GM12878 (cell line): Measurements from ENCODE around the gene TMEM256. TPM values are rescaled to one million over a fixed set of nuclear protein-coding genes. Genes with fewer than 3 reads are reported as not detected.

ENCODE experiments used
- BACH1 ChIP-seq: fragments of 450-650 bp; IDR thresholded peaks from 2 replicates; pipeline ENCODE4 v1.6.1; 2017; ENCODE audit warnings: mild to moderate bottlenecking, borderline replicate concordance
- CREB1 ChIP-seq: IDR thresholded peaks from 2 replicates; pipeline ENCODE4 v1.6.1; 2012; ENCODE audit warnings: low read depth, mild to moderate bottlenecking, inconsistent platforms
- DPF2 ChIP-seq: fragments of 450-650 bp; IDR thresholded peaks from 2 replicates; pipeline ENCODE4 v1.6.1; 2017; ENCODE audit warnings: mild to moderate bottlenecking
- ESRRA ChIP-seq: IDR thresholded peaks from 2 replicates; pipeline ENCODE4 v1.6.1; 2012; ENCODE audit warnings: mild to moderate bottlenecking, low read length, improper control_type of control experiment
- EZH2 ChIP-seq: IDR thresholded peaks from 2 replicates; pipeline ENCODE4 v1.6.1; 2012; ENCODE audit warnings: low read depth, mild to moderate bottlenecking, control low read depth, inconsistent platforms, low read length, borderline replicate concordance; ENCODE audit not compliant: control insufficient read depth
- IRF3 ChIP-seq: fragments of 450-650 bp; IDR thresholded peaks from 2 replicates; pipeline ENCODE4 v1.6.1; 2014; ENCODE audit warnings: mild to moderate bottlenecking
- JUNB ChIP-seq: IDR thresholded peaks from 2 replicates; pipeline ENCODE4 v1.6.1; 2016; ENCODE audit warnings: antibody characterized with exemption, mild to moderate bottlenecking
- LARP7 ChIP-seq: fragments of 450-650 bp; IDR thresholded peaks from 2 replicates; pipeline ENCODE4 v1.6.1; 2017; ENCODE audit warnings: mild to moderate bottlenecking
- MTA2 ChIP-seq: fragments of 450-650 bp; IDR thresholded peaks from 2 replicates; pipeline ENCODE4 v1.6.1; 2016; ENCODE audit warnings: low read depth, mild to moderate bottlenecking, moderate library complexity
- MYC ChIP-seq: IDR thresholded peaks from 2 replicates; pipeline ENCODE4 v1.6.1; 2011; ENCODE audit warnings: mild to moderate bottlenecking, low read length, moderate library complexity, inconsistent platforms; ENCODE audit not compliant: insufficient read depth, insufficient replicate concordance, insufficient read length, severe bottlenecking
- NFIC ChIP-seq: IDR thresholded peaks from 2 replicates; pipeline ENCODE4 v1.6.1; 2012; ENCODE audit warnings: low read depth, mild to moderate bottlenecking, inconsistent platforms, low read length, moderate library complexity
- NRF1 ChIP-seq: conservative IDR thresholded peaks from 2 replicates; pipeline ENCODE4 v1.6.1; 2011; ENCODE audit warnings: mild to moderate bottlenecking, low read depth, low read length, improper control_type of control experiment
- PAX5 ChIP-seq: IDR thresholded peaks from 2 replicates; pipeline ENCODE4 v1.6.1; 2011; ENCODE audit warnings: low read depth, low read length, borderline replicate concordance
- PBX3 ChIP-seq: IDR thresholded peaks from 2 replicates; pipeline ENCODE4 v1.6.1; 2011; ENCODE audit warnings: mild to moderate bottlenecking, low read depth, low read length, moderate library complexity; ENCODE audit not compliant: insufficient replicate concordance
- PML ChIP-seq: IDR thresholded peaks from 2 replicates; pipeline ENCODE4 v1.6.1; 2012; ENCODE audit warnings: low read length, inconsistent platforms
- RAD21 ChIP-seq: IDR thresholded peaks from 2 replicates; pipeline ENCODE4 v1.6.1; 2011; ENCODE audit warnings: mild to moderate bottlenecking, low read depth, low read length, moderate library complexity; ENCODE audit not compliant: insufficient read depth
- RCOR1 ChIP-seq: conservative IDR thresholded peaks from 2 replicates; pipeline ENCODE4 v1.6.1; 2012; ENCODE audit warnings: low read depth, low read length, improper control_type of control experiment
- SMAD5 ChIP-seq: IDR thresholded peaks from 2 replicates; pipeline ENCODE4 v1.6.1; 2016; ENCODE audit warnings: antibody characterized with exemption, low read depth
- SMC3 ChIP-seq: IDR thresholded peaks from 2 replicates; pipeline ENCODE4 v1.6.1; 2011; ENCODE audit warnings: low read length, improper control_type of control experiment, borderline replicate concordance
- SREBF2 ChIP-seq: IDR thresholded peaks from 2 replicates; pipeline ENCODE4 v1.6.1; 2012; ENCODE audit warnings: mild to moderate bottlenecking, low read length
- SUZ12 ChIP-seq: fragments of 200-600 bp; sonication (generic); IDR thresholded peaks from one replicate; pipeline ENCODE4 v1.6.1; 2018; ENCODE audit warnings: antibody characterized with exemption, mild to moderate bottlenecking; ENCODE audit not compliant: unreplicated experiment
- ZNF687 ChIP-seq: fragments of 450-650 bp; IDR thresholded peaks from 2 replicates; pipeline ENCODE4 v1.6.1; 2017; ENCODE audit warnings: mild to moderate bottlenecking, moderate library complexity
- ZSCAN29 ChIP-seq: fragments of 450-650 bp; IDR thresholded peaks from 2 replicates; pipeline ENCODE4 v1.6.1; 2017; ENCODE audit warnings: mild to moderate bottlenecking, moderate library complexity
- polyA plus RNA-seq, 11 experiments: library from polyadenylated mRNA; depleted of rRNA in 4 of 11; unstranded in 6 of 11; stranded (reverse) in 5 of 11; fragments of >200 nt; fragmentation: Nextera tagmentation in 4 of 11; fragmentation: Illumina TruSeq in 1 of 11; extraction: Ambion mirVana in 4 of 11; extraction: Trizol in 1 of 11; gene quantifications; 1 replicate in 1 of 11; 2 replicates in 10 of 11; pipeline versions ENCODE4 v1.2.1 to v1.2.3, GENCODE V29; 2011 to 2016; ENCODE audit warnings: inconsistent platforms in 2 of 11, missing spikeins in 2 of 11, low read depth in 1 of 11
- total RNA-seq, 4 experiments: library from RNA; depleted of rRNA in 3 of 4; stranded (reverse); fragments of >200 nt in 3 of 4; fragmentation: Illumina TruSeq in 1 of 4; extraction: Trizol in 1 of 4; gene quantifications; 2 replicates each; pipeline versions ENCODE4 v1.2.1 to v1.2.3, GENCODE V29; 2013 to 2021
- TF ChIP-seq, protein P1 (sequence below): fragments of 450-650 bp; IDR thresholded peaks from 2 replicates; pipeline ENCODE4 v1.6.1; 2017; ENCODE audit warnings: borderline replicate concordance

Gene TMEM256
- total and polyA plus RNA-seq, 10 of the 15 experiments (the other 5 are each of a cell fraction or from before 2014, with no cell fraction given) = 57.3 to 342 (median 95.7) TPM

DNA sequence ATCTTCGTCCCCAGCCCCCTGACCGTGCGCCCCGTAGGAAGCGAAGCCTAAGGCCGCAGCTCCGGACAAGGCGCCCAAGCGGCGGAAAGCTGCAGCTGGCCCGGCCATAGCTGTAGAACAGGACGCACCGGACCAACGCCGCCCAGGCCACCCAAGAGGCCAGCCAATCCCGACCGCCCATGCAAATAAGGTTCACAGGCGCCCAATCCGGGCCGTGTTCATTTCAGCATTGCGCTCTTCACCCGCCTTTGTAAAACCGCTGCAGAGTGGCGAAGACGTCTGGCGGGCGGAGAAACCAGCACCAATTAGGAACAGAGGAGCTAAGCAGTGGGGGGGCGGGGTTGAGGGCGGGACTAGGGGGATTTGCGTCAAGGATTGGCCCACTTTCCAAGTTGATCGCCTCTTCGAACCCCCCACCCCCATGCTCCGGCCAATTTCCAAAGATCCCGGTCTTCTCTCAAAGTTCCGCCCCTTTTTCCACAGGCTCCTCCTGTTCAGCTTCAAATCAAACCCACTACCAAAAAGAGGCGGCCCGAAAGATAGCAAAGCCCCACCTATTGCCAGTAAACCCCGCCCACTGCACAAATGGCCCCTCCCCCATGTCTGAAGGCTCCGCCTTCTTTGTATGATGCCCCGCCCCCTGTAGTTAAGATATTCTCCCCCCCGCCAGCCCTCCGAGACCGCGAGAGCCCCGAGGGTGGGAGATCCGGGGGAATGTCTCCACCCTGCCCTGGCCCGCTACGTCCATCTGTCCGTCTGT is at the start of gene TMEM256 (continued):
- TF ChIP-seq SMAD5 (peak; percentile 58; the same call in 1 of the 2 replicates), RCOR1 (no peak), SUZ12 (no peak), ZNF687 (peak; percentile 35; the same call in 1 of the 2 replicates), SREBF2 (peak; percentile 86), NRF1 (no peak), LARP7 (0 out of 2 replicates have a peak, but pooled peaks have one; percentile 47), ESRRA (no peak), JUNB (no peak), NFIC (no peak), MYC (no peak), MTA2 (no peak), ZSCAN29 (no peak), PBX3 (no peak), BACH1 (no peak), EZH2 (no peak), CREB1 (peak; percentile 80), SMC3 (no peak), PML (no peak; the same call in 1 of the 2 replicates), PAX5 (no peak), DPF2 (no peak), RAD21 (no peak), IRF3 (peak; percentile 73; the same call in 1 of the 2 replicates)
- TF ChIP-seq, protein P1, sequence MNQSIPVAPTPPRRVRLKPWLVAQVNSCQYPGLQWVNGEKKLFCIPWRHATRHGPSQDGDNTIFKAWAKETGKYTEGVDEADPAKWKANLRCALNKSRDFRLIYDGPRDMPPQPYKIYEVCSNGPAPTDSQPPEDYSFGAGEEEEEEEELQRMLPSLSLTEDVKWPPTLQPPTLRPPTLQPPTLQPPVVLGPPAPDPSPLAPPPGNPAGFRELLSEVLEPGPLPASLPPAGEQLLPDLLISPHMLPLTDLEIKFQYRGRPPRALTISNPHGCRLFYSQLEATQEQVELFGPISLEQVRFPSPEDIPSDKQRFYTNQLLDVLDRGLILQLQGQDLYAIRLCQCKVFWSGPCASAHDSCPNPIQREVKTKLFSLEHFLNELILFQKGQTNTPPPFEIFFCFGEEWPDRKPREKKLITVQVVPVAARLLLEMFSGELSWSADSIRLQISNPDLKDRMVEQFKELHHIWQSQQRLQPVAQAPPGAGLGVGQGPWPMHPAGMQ = no peak
